Measurements from ENCODE around the gene PARVG. TPM values are rescaled to one million over a fixed set of nuclear protein-coding genes. Genes with fewer than 3 reads are reported as not detected.

The PARVG gene
- total RNA-seq, 3 donors from 2014 or later = 10.2 to 39.2 (median 26.2) TPM

DNA sequence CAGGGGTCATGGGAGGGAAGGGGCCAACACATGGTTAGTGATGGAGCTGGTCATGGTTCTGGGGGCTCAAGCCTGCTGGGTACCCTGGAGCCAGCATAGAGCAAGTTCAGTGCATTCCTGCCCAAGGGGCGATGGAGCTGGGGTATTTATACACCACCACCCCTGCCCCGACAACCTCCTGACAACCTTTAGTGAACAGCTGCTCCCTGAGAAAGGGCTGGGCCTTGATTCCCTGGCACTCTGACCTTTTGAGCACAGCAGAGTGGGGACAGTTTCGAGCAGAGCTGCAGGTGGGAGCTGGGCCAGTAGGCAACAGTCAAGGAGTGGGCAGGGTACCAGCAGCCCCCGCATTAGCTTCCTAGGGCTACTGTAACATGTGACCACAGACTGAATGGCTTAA, 6.0 kb downstream of the PARVG start:
- no peak overlapping the region for H3K4me3 ChIP-seq
- no peak for DNase-seq (ENCODE audit: low spot score in 2 of 2)
- H3K4me1 ChIP-seq = no peaks in the 10 kb centered on the region
- no peaks in the 10 kb centered on the region for H3K9me3 ChIP-seq
- TF ChIP-seq POLR2A (IDR thresholded peaks at IDR 0.05) (no peak), POLR2AphosphoS5 (IDR thresholded peaks at IDR 0.05) (no peak)
- TF ChIP-seq, protein P1, sequence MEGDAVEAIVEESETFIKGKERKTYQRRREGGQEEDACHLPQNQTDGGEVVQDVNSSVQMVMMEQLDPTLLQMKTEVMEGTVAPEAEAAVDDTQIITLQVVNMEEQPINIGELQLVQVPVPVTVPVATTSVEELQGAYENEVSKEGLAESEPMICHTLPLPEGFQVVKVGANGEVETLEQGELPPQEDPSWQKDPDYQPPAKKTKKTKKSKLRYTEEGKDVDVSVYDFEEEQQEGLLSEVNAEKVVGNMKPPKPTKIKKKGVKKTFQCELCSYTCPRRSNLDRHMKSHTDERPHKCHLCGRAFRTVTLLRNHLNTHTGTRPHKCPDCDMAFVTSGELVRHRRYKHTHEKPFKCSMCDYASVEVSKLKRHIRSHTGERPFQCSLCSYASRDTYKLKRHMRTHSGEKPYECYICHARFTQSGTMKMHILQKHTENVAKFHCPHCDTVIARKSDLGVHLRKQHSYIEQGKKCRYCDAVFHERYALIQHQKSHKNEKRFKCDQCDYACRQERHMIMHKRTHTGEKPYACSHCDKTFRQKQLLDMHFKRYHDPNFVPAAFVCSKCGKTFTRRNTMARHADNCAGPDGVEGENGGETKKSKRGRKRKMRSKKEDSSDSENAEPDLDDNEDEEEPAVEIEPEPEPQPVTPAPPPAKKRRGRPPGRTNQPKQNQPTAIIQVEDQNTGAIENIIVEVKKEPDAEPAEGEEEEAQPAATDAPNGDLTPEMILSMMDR (IDR thresholded peaks at IDR 0.05) = no peak
- intact Hi-C loops (cut with DNase I; ENCODE audit: low total_unique reads) = no loop called here
- H3K36me3 ChIP-seq = no peaks in the 10 kb centered on the region
- peaks cover 0 to 30% of the 10 kb centered on the region in 2 donors for H3K27me3 ChIP-seq
- no peak overlapping the region for H3K27ac ChIP-seq

DNA sequence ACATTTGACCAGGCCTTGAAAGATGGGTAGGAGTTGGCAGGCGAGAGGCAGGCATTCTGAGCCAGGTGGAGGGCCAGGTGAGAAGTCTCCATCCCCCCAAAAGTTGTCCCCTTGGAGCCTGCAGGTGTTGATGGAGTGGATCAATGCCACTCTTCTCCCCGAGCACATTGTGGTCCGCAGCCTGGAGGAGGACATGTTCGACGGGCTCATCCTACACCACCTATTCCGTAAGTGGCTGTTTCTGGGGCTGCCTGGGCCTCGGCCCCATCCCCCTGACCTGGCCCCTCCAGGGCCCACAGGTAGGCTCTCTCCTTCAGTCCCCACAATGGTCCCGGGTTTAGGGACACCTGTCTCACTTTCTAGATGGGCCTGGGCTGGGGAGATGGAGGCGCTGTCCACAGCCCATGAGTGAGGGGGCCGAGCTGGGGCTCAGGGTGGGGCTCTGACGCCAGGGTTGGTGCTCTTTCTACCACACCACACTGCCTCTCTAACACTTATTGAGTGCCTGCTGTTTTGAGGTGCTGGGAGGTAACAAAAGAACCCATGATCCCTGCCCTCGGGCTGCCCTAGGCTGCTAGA, 7.0 kb downstream of the PARVG start:
- H3K4me1 ChIP-seq = no peaks in the 10 kb centered on the region
- no peaks in the 10 kb centered on the region for H3K36me3 ChIP-seq
- TF ChIP-seq, protein P1 (IDR thresholded peaks at IDR 0.05) = no peak
- TF ChIP-seq POLR2AphosphoS5 (IDR thresholded peaks at IDR 0.05) (no peak), POLR2A (IDR thresholded peaks at IDR 0.05) (no peak)
- intact Hi-C loops (cut with DNase I; ENCODE audit: low total_unique reads) = no loop called here
- no peak overlapping the region for H3K27ac ChIP-seq
- peaks cover 0 to 20% of the 10 kb centered on the region in 2 donors for H3K27me3 ChIP-seq
- DNase-seq (ENCODE audit: low spot score in 2 of 2) = no peak
- no peak overlapping the region for H3K4me3 ChIP-seq
- H3K9me3 ChIP-seq = peaks cover 0 to 3% of the 10 kb centered on the region in 2 donors

DNA sequence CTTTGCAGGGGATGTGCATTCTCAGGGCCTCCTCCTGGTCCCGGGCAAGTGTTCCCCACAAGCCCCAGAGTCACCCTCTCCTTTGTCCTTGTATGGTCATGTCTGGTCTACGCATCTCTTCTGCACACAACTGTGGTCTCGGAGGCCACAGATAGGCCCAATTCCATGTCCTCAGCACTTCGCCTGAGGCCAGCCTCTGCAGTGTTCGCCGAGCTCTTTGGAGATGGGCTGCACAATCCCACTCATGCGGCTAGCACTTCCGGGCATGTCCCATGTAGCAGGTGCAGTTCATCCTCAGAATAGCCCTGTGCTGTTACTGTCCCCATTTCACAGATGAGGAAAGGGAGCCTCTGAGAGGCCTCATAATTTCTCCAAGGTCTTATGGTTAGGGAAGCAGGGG, 7.6 kb downstream of the PARVG start:
- no peaks in the 10 kb centered on the region for H3K36me3 ChIP-seq
- H3K27me3 ChIP-seq = peaks cover 0 to 14% of the 10 kb centered on the region in 2 donors
- H3K27ac ChIP-seq = no peak overlapping the region
- peaks cover 0 to 3% of the 10 kb centered on the region in 2 donors for H3K9me3 ChIP-seq
- no peaks in the 10 kb centered on the region for H3K4me1 ChIP-seq
- no peak for DNase-seq (ENCODE audit: low spot score in 2 of 2)
- H3K4me3 ChIP-seq = no peak overlapping the region
- no peak for TF ChIP-seq POLR2AphosphoS5 (IDR thresholded peaks at IDR 0.05)
- no peak for TF ChIP-seq POLR2A (IDR thresholded peaks at IDR 0.05)
- TF ChIP-seq, protein P1 (IDR thresholded peaks at IDR 0.05) = no peak
- intact Hi-C loops (cut with DNase I; ENCODE audit: low total_unique reads) = no loop called here

DNA sequence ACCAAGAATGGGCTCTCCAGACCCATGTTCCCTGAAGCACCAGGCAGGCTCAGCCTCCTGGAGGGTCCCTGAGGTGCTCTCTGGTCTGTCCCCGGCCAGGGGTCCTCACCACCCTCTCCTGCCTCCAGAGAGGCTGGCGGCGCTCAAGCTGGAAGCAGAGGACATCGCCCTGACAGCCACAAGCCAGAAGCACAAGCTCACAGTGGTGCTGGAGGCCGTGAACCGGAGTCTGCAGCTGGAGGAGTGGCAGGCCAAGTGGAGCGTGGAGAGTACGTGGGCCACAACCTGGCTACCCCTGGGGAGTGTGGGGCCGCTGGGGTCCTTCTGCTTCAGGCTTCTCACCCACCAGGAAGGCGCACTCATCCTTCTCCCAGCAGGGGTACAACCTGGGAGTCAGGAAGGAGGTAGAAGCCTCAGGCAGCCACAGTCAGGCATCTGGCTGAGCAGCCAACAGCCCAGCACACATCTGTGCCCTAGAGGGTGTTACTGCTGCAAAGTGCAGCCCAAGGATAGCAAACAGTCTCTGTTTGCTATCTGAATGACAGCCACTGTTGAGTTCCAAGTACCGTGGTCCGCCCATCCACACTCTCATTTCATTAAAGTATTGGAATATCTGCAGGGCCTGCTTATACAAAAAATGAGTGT, 8.4 kb downstream of the PARVG start:
- H3K36me3 ChIP-seq = no peaks in the 10 kb centered on the region
- TF ChIP-seq, protein P1 (IDR thresholded peaks at IDR 0.05) = no peak
- no peak for TF ChIP-seq POLR2AphosphoS5 (IDR thresholded peaks at IDR 0.05)
- TF ChIP-seq POLR2A (IDR thresholded peaks at IDR 0.05) = no peak
- no peak overlapping the region for H3K4me3 ChIP-seq
- H3K9me3 ChIP-seq = peaks cover 0 to 3% of the 10 kb centered on the region in 2 donors
- H3K27me3 ChIP-seq = peaks cover 0 to 8% of the 10 kb centered on the region in 2 donors
- peak in 1 of 2 donors; percentile 24 for DNase-seq (ENCODE audit: low spot score in 2 of 2)
- intact Hi-C loops (cut with DNase I; ENCODE audit: low total_unique reads) = no loop called here
- no peaks in the 10 kb centered on the region for H3K4me1 ChIP-seq
- no peak overlapping the region for H3K27ac ChIP-seq

DNA sequence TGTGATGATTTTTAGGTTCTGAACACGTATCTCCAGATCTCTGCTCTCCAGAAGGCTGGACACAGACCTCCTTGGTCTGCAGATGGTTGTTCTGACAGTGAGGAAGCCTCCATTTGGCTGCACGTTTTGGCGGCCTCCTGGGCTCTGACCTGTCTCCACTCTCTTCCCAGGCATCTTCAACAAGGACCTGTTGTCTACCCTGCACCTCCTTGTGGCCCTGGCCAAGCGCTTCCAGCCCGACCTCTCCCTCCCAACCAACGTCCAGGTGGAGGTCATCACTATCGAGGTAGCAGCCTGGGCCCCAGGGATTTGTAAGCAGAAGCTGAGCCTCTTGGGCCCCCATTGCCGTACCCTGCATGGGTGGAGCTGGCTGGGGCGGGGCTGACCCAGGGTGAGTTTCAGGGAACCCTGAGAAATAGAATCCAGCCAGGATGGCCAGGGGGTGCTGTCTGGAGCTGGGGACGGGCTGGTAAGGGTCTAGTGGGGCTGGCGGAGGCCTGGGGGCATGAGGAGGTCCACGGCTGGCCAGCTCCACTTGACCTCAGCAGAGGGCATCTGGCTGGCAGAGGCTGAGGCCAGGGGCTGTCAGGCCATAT, 9.8 kb downstream of the PARVG start:
- H3K9me3 ChIP-seq = peaks cover 0 to 3% of the 10 kb centered on the region in 2 donors
- peaks cover 0 to 21% of the 10 kb centered on the region in 2 donors for H3K27me3 ChIP-seq
- TF ChIP-seq POLR2A (IDR thresholded peaks at IDR 0.05) = no peak
- TF ChIP-seq, protein P1 (IDR thresholded peaks at IDR 0.05) = no peak
- no peak overlapping the region for H3K27ac ChIP-seq
- H3K36me3 ChIP-seq = no peaks in the 10 kb centered on the region
- intact Hi-C loops (cut with DNase I; ENCODE audit: low total_unique reads) = loop anchor here (10.0 kb wide), 1 partner anchor 1194 kb away; no protein-coding TSS in a partner anchor
- DNase-seq (ENCODE audit: low spot score in 2 of 2) = peak in 1 of 2 donors; percentile 46
- H3K4me1 ChIP-seq = no peaks in the 10 kb centered on the region
- no peak overlapping the region for H3K4me3 ChIP-seq

Data from breast epithelium (tissue), 4 donors.